Left lung (tissue), 10 donors: ENCODE results near the gene BNC2. TPM values are rescaled to one million over a fixed set of nuclear protein-coding genes. Genes with fewer than 3 reads are reported as not detected.

Source experiments
- ATAC-seq: fragments of 200-7000 bp; cut with Tn5 transposase; one replicate; pipeline ENCODE4 v1.9.1; 2020; ENCODE audit warnings: moderate library complexity
- DNase-seq, 4 donors: peaks; one replicate each; pipeline ENCODE4 v3.0.0-alpha.2; 2013 to 2020
- H3K27ac ChIP-seq, 2 donors: fragments of 200-600 bp; sonication (generic) in 1 of 2; one replicate each; pipeline versions ENCODE4 v1.5.0 to v1.8.0; 2020 to 2021
- H3K27me3 ChIP-seq, 2 donors: fragments of 200-600 bp; sonication (generic) in 1 of 2; one replicate each; pipeline versions ENCODE4 v1.5.0 to v1.8.0; 2020 to 2021
- H3K36me3 ChIP-seq, 2 donors: fragments of 200-600 bp; sonication (generic) in 1 of 2; one replicate each; pipeline versions ENCODE4 v1.5.0 to v1.8.0; 2020 to 2021
- H3K4me1 ChIP-seq, 2 donors: fragments of 200-600 bp; one replicate each; pipeline ENCODE4 v1.8.0; 2021
- H3K4me3 ChIP-seq, 2 donors: fragments of 200-600 bp; sonication (generic) in 1 of 2; one replicate each; pipeline versions ENCODE4 v1.5.0 to v1.8.0; 2020 to 2021; ENCODE audit warnings: mild to moderate bottlenecking in 1 of 2
- H3K9me3 ChIP-seq, 2 donors: fragments of 200-600 bp; sonication (generic) in 1 of 2; one replicate each; pipeline versions ENCODE4 v1.5.0 to v1.8.0; 2020 to 2021
- CTCF ChIP-seq, 2 donors: fragments of 200-600 bp; sonication (generic) in 1 of 2; IDR thresholded peaks; one replicate each; pipeline versions ENCODE4 v1.5.0 to v1.8.0; 2021; ENCODE audit warnings: antibody characterized with exemption in 2 of 2
- intact Hi-C, 2 donors: fragments of 100-400 bp; cut with DNase I; formaldehyde crosslinking; loops; one replicate each; pipeline versions ENCODE4 v1.11.2 to v1.14.2; 2022
- polyA plus RNA-seq, 6 donors: library from polyadenylated mRNA; unstranded; fragments of 120-200 nt; gene quantifications; one replicate each; pipeline ENCODE4 v1.2.1, GENCODE V29; 2013; ENCODE audit not compliant: insufficient read length in 6 of 6
- total RNA-seq, 2 donors: library from RNA; stranded (reverse); fragmentation: NEBNext Ultra II Directional; extraction: Animal tissue kit (Norgen Biotek cat#: 25700); gene quantifications; one replicate each; pipeline ENCODE4 v1.2.1, GENCODE V29; 2021
- donor health status: DM: no; HTN: yes; CAD: no.
- donor health status: DM: no; HTN: no; CAD: no.

BNC2 gene
- total and polyA plus RNA-seq, 8 donors, result 9.6 to 19.3 (median 12.9) TPM

GRCh38 chr9:16532681-16533450, 337.6 kb downstream of the BNC2 start:
- no peak for TF ChIP-seq CTCF (IDR thresholded peaks at IDR 0.05)
- Histone ChIP-seq H3K4me1 (no peaks in the 10 kb centered on the region), H3K4me3 (no peak overlapping the region), H3K36me3 (no peaks in the 10 kb centered on the region), H3K27me3 (no peaks in the 10 kb centered on the region), H3K27ac (no peak overlapping the region), H3K9me3 (no peaks in the 10 kb centered on the region)
- ATAC-seq (no peak), DNase-seq (no peak)
- intact Hi-C loops, result no loop called here

GRCh38 chr9:16532272-16532671, 338.2 kb downstream of the BNC2 start:
- Histone ChIP-seq H3K9me3 (no peaks in the 10 kb centered on the region), H3K4me1 (no peaks in the 10 kb centered on the region), H3K4me3 (no peak overlapping the region), H3K27ac (no peak overlapping the region), H3K27me3 (no peaks in the 10 kb centered on the region), H3K36me3 (no peaks in the 10 kb centered on the region)
- intact Hi-C loops, result no loop called here
- TF ChIP-seq CTCF (IDR thresholded peaks at IDR 0.05), result no peak
- no peak for ATAC-seq
- no peak for DNase-seq

- intact Hi-C loops, result no loop called here
- Histone ChIP-seq H3K4me1 (no peaks in the 10 kb centered on the region), H3K9me3 (no peaks in the 10 kb centered on the region), H3K27me3 (no peaks in the 10 kb centered on the region), H3K4me3 (no peak overlapping the region), H3K27ac (no peak overlapping the region), H3K36me3 (no peaks in the 10 kb centered on the region)
- no peak for TF ChIP-seq CTCF (IDR thresholded peaks at IDR 0.05)
- no peak for DNase-seq
- ATAC-seq, result peak; percentile 33
These were observed 339.5 kb downstream of the BNC2 start for GRCh38 chr9:16530669-16531642.

GRCh38 chr9:16527573-16527972, 342.9 kb downstream of the BNC2 start:
- no peaks in the 10 kb centered on the region for H3K27me3 ChIP-seq
- H3K4me1 ChIP-seq, result no peaks in the 10 kb centered on the region
- intact Hi-C loops, result no loop called here
- H3K36me3 ChIP-seq, result no peaks in the 10 kb centered on the region
- H3K4me3 ChIP-seq, result no peak overlapping the region
- H3K27ac ChIP-seq, result no peak overlapping the region
- no peaks in the 10 kb centered on the region for H3K9me3 ChIP-seq
- no peak for TF ChIP-seq CTCF (IDR thresholded peaks at IDR 0.05)
- DNase-seq (no peak), ATAC-seq (no peak)

- Histone ChIP-seq H3K4me1 (peaks cover 0 to 4% of the 10 kb centered on the region in 2 donors), H3K4me3 (no peak overlapping the region), H3K36me3 (no peaks in the 10 kb centered on the region), H3K27ac (no peak overlapping the region), H3K9me3 (no peaks in the 10 kb centered on the region), H3K27me3 (no peaks in the 10 kb centered on the region)
- ATAC-seq (no peak), DNase-seq (no peak)
- intact Hi-C loops, result no loop called here
- TF ChIP-seq CTCF (IDR thresholded peaks at IDR 0.05), result no peak
These were observed 344.1 kb downstream of the BNC2 start for GRCh38 chr9:16526380-16526779.
